Mammary epithelial cell (primary cell): ENCODE results near the gene ANG.
"Not testable (repeated sequence)": the region's sequence is repeated elsewhere in the genome, so short reads cannot be mapped to it uniquely, and the experiment has no call there.

Source experiments
- CTCF ChIP-seq, 2 donors: IDR thresholded peaks in 1 of 2; conservative IDR thresholded peaks in 1 of 2; 2 replicates each; pipeline ENCODE4 v1.5.1; 2011 to 2012; ENCODE audit warnings: inconsistent platforms in 2 of 2, low read length in 2 of 2, mild to moderate bottlenecking in 2 of 2, control low read depth in 1 of 2, low read depth in 1 of 2; ENCODE audit not compliant: insufficient read depth in 1 of 2; ENCODE audit errors: extremely low read depth in 1 of 2
- EZH2 ChIP-seq: IDR thresholded peaks from 2 replicates; pipeline ENCODE4 v1.6.1; 2012; ENCODE audit warnings: low read length, inconsistent platforms, borderline replicate concordance

GRCh38 chr14:20666400-20666961 is 22.1 kb upstream of the ANG start:
- not testable (repeated sequence) for TF ChIP-seq CTCF (conservative IDR thresholded peaks at IDR 0.05 in 1 of 2, IDR thresholded peaks at IDR 0.05 in 1 of 2; ENCODE audit: extremely low read depth in 1 of 2, insufficient read depth in 1 of 2, low read depth in 1 of 2, low read length in 2 of 2); EZH2
